Activated T-cell treated with anti-CD3 and anti-CD28 coated beads for 24 hours (primary cell): Measurements from ENCODE around the gene GNB3.

ENCODE experiments used
- DNase-seq: peaks from one replicate; pipeline ENCODE4 v3.0.0-alpha.2; 2020; ENCODE audit warnings: low read depth

The GNB3 gene

GRCh38 chr12:6823182-6824084 lies 17.3 kb upstream of the GNB3 start:
- no peak for DNase-seq

GRCh38 chr12:6824085-6824775 lies 16.5 kb upstream of the GNB3 start:
- no peak for DNase-seq

- no peak for DNase-seq
Observed at GRCh38 chr12:6824901-6825381, 15.8 kb upstream of the GNB3 start.

- peak; percentile 73 for DNase-seq
Observed at GRCh38 chr12:6825398-6826124, 15.2 kb upstream of the GNB3 start.

GRCh38 chr12:6826125-6826733 lies 14.5 kb upstream of the GNB3 start:
- DNase-seq, result no peak

GRCh38 chr12:6826734-6827436 lies 13.8 kb upstream of the GNB3 start:
- DNase-seq, result no peak

GRCh38 chr12:6827437-6827911 lies 13.3 kb upstream of the GNB3 start:
- DNase-seq, result no peak

GRCh38 chr12:6827982-6828780 lies 12.5 kb upstream of the GNB3 start, which contains the start of gene P3H3:
P3H3 (plus strand) TSS chr12:6828407; CDS start chr12:6828441, 34 bp downstream.
- no peak for DNase-seq

- no peak for DNase-seq
Observed at GRCh38 chr12:6828781-6829535, 11.8 kb upstream of the GNB3 start.

GRCh38 chr12:6829536-6830220 lies 11.0 kb upstream of the GNB3 start:
- DNase-seq, result no peak

- DNase-seq, result no peak
Observed at GRCh38 chr12:6830286-6830890, 10.3 kb upstream of the GNB3 start.

- DNase-seq, result no peak
Observed at GRCh38 chr12:6830999-6831398, 9.7 kb upstream of the GNB3 start.

GRCh38 chr12:6831450-6831995 lies 9.2 kb upstream of the GNB3 start:
- DNase-seq, result no peak

GRCh38 chr12:6832125-6832524 lies 8.6 kb upstream of the GNB3 start:
- DNase-seq, result no peak

- no peak for DNase-seq
Observed at GRCh38 chr12:6833189-6833890, 7.4 kb upstream of the GNB3 start.

- DNase-seq, result no peak
Observed at GRCh38 chr12:6834254-6834653, 6.5 kb upstream of the GNB3 start.

- DNase-seq, result no peak
Observed at GRCh38 chr12:6834873-6835272, 5.9 kb upstream of the GNB3 start.

GRCh38 chr12:6836851-6837250 lies 3.9 kb upstream of the GNB3 start:
- no peak for DNase-seq
